ENCODE measurements around the gene MED13L.

Gene MED13L

GRCh38 chr12:116059904-116060303 lies 217.6 kb downstream of the MED13L start:
- H3K4me3 ChIP-seq: no peak overlapping the region

DNA sequence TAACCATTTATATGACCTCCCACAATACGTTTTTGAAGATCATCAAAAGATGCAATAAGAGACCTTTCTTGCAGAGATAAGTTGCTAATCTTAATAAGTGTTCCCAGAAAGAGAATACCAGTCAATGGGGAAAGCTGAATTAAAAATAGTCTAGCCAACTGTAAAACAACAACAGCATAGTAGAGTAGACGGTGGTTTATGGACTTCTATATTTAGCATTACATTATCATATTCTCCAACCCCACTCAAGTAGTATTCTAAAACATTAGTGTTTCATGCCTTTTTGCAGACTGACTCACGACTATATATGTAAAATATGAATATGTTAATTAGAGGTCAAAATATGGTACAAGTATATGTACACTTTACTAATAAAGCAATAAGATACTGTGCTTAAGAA lies 218.9 kb downstream of the MED13L start:
- no peak for TF ChIP-seq CTCF (IDR thresholded peaks at IDR 0.05)
- H3K4me3 ChIP-seq: no peak overlapping the region
- H3K27ac ChIP-seq: no peak overlapping the region
- no peak for DNase-seq (ENCODE audit: low spot score)

More at GRCh38 chr12:116059904-116060303, 217.6 kb downstream of the MED13L start:
- no peak for DNase-seq (ENCODE audit: low spot score)
- no peak for TF ChIP-seq CTCF (IDR thresholded peaks at IDR 0.05)
- H3K27ac ChIP-seq: no peak overlapping the region

- DNase-seq (ENCODE audit: low spot score): no peak
- no peak for TF ChIP-seq CTCF (IDR thresholded peaks at IDR 0.05)
- no peak overlapping the region for H3K4me3 ChIP-seq
- H3K27ac ChIP-seq: no peak overlapping the region
Measured at GRCh38 chr12:116057356-116057755, 220.1 kb downstream of the MED13L start.

DNA sequence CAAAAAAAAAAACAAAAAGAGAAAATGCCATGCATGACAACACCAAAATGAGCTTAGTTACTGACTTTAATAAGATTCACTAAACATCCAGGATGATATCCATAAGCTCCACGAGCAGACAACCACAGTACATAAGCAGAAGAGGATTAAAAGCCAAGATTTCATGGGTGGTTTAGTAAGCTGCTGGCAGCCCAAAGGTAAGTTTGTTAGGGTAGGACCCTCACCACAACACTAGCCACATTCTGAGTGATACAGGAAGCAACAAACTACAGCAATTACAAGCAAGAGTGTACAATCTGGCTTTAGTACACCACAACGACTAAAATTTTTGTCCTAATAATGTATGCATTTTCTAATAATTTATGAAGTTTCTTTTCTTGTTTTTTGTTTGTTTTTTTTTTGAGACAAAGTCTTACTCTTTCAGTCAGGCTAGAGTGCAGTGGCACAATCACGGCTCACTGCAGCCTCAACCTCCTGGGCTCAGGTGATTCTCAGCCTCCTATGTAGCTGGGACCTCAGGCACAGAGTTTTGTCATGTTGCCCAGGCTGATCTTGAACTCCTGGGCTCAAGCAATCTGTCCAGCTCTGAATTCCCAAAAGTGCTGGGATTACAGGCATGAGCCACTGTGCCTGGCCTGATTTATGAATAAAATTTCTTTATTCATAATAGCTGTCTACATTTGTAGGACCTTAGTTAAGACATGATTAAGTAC lies 221.4 kb downstream of the MED13L start:
- Histone ChIP-seq H3K4me3 (no peak overlapping the region), H3K27ac (no peak overlapping the region)
- DNase-seq (ENCODE audit: low spot score): no peak
- no peak for TF ChIP-seq CTCF (IDR thresholded peaks at IDR 0.05)

GRCh38 chr12:116054280-116054679 lies 223.2 kb downstream of the MED13L start:
- no peak for TF ChIP-seq CTCF (IDR thresholded peaks at IDR 0.05)
- Histone ChIP-seq H3K27ac (peak overlapping the region; percentile 14 to 60), H3K4me3 (no peak overlapping the region)
- DNase-seq (ENCODE audit: low spot score): no peak

GRCh38 chr12:116053479-116054200 lies 223.9 kb downstream of the MED13L start:
- peak overlapping the region; percentile 14 to 60 for H3K27ac ChIP-seq
- no peak for DNase-seq (ENCODE audit: low spot score)
- no peak overlapping the region for H3K4me3 ChIP-seq
- no peak for TF ChIP-seq CTCF (IDR thresholded peaks at IDR 0.05)

DNA sequence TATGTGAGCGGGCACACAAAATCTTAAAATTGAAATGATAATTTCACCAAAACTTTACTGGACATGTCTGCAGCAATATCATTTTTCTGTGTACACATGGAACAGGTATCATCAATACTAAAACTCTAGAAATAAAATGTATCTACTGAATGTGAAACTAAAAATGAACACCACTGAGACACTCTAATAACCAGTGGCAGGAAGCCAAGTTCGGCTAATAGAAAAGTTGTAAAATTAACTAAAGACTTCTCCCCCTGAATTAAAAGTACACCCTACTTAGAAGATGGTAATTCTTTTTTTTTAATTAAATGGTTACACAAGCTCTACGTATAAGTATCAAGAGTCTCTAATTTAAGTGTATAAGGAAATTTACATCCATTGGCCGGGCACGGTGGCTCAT lies 227.2 kb downstream of the MED13L start:
- no peak for DNase-seq (ENCODE audit: low spot score)
- H3K4me3 ChIP-seq: no peak overlapping the region

More for the DNA sequence above, 227.2 kb downstream of the MED13L start:
- no peak overlapping the region for H3K27ac ChIP-seq
- TF ChIP-seq CTCF (IDR thresholded peaks at IDR 0.05): no peak

Data from coronary artery (tissue), 2 donors.